ACC112 (cell line): ENCODE results near the gene MUC5B.

Experiments used
- H2AFZ ChIP-seq: fragments of 200-600 bp; sonication (generic); one replicate; pipeline ENCODE4 v1.6.0; 2017; ENCODE audit warnings: antibody characterized with exemption, low read length; ENCODE audit not compliant: unreplicated experiment
- H3K27ac ChIP-seq: fragments of 200-600 bp; sonication (generic); 2 replicates; pipeline ENCODE4 v1.5.1; 2014; ENCODE audit warnings: low read depth, mild to moderate bottlenecking, antibody characterized with exemption, low read length, moderate library complexity
- H3K27me3 ChIP-seq: fragments of 200-600 bp; sonication (generic); 2 replicates; pipeline ENCODE4 v1.6.1; 2014; ENCODE audit warnings: mild to moderate bottlenecking, antibody characterized with exemption, low read length, moderate library complexity, mixed read lengths; ENCODE audit not compliant: insufficient read depth
- H3K36me3 ChIP-seq: fragments of 200-600 bp; sonication (generic); 2 replicates; pipeline ENCODE4 v1.6.1; 2016; ENCODE audit warnings: mild to moderate bottlenecking, antibody characterized with exemption, low read length, moderate library complexity, mixed read lengths; ENCODE audit not compliant: insufficient read depth
- H3K4me1 ChIP-seq: fragments of 200-600 bp; sonication (generic); one replicate; pipeline ENCODE4 v1.6.1; 2016; ENCODE audit warnings: low read length, mixed read lengths; ENCODE audit not compliant: insufficient read depth, unreplicated experiment, control insufficient read depth
- H3K4me3 ChIP-seq: fragments of 200-600 bp; sonication (generic); 2 replicates; pipeline ENCODE4 v1.5.1; 2014; ENCODE audit warnings: mild to moderate bottlenecking, low read depth, low read length
- H3K79me2 ChIP-seq: fragments of 200-600 bp; sonication (generic); one replicate; pipeline ENCODE4 v1.6.0; 2016; ENCODE audit warnings: low read length; ENCODE audit not compliant: control insufficient read depth, unreplicated experiment, insufficient read depth

The MUC5B gene

DNA sequence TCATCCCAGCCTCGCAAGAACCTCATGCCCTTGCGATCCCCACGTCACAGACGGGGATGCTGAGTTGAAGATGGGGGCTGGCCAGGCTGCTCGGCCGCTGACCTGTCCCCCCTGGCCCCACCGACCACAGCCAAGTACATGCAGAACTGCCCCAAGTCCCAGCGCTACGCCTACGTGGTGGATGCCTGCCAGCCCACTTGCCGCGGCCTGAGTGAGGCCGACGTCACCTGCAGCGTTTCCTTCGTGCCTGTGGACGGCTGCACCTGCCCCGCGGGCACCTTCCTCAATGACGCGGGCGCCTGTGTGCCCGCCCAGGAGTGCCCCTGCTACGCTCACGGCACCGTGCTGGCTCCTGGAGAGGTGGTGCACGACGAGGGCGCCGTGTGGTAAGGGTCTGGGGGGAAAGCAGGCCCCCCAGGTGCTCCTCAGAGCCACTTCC lies 10.0 kb downstream of the MUC5B start:
- Histone ChIP-seq H3K79me2 (no peaks in the 10 kb centered on the region), H3K4me1 (no peaks in the 10 kb centered on the region), H3K27me3 (no peaks in the 10 kb centered on the region), H3K36me3 (no peaks in the 10 kb centered on the region), H3K27ac (no peak overlapping the region), H2AFZ (no peak overlapping the region), H3K4me3 (no peak overlapping the region)

DNA sequence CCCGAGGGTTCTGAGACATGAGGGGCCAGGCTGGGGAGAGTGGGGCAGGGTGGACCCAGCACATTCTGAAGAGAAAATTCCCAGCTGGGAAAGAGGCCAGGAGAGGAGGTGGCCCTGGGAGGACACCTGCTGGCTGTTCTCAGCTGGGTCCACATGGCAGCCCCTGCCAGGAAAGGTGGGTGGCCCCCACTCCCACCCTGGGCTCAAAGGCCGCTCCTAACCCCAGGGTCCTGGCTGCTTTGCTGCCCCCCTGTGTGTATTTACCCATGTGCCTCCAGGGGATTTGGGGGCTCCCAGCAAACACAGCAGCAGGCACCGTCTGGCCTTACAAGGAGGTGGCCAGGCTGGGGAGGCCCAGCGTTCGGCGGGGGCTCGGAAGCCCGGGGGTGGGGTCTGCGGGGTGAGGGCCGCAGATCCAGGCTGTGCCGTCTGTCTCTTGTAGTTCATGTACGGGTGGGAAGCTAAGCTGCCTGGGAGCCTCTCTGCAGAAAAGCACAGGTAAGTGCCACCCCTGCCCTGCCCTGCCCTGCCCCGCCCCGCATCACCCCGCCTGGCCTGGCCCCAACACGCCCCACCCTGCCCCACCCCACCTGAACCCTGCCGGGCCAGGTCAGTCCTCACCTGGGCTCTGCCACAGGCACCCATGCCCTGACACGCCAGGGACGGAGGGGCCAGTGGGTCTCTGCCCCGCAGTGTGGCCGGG lies 10.6 kb downstream of the MUC5B start:
- H3K36me3 ChIP-seq = no peaks in the 10 kb centered on the region
- H3K4me3 ChIP-seq = no peak overlapping the region
- no peak overlapping the region for H3K27ac ChIP-seq
- H3K27me3 ChIP-seq = no peaks in the 10 kb centered on the region
- no peak overlapping the region for H2AFZ ChIP-seq
- no peaks in the 10 kb centered on the region for H3K79me2 ChIP-seq
- H3K4me1 ChIP-seq = no peaks in the 10 kb centered on the region

DNA sequence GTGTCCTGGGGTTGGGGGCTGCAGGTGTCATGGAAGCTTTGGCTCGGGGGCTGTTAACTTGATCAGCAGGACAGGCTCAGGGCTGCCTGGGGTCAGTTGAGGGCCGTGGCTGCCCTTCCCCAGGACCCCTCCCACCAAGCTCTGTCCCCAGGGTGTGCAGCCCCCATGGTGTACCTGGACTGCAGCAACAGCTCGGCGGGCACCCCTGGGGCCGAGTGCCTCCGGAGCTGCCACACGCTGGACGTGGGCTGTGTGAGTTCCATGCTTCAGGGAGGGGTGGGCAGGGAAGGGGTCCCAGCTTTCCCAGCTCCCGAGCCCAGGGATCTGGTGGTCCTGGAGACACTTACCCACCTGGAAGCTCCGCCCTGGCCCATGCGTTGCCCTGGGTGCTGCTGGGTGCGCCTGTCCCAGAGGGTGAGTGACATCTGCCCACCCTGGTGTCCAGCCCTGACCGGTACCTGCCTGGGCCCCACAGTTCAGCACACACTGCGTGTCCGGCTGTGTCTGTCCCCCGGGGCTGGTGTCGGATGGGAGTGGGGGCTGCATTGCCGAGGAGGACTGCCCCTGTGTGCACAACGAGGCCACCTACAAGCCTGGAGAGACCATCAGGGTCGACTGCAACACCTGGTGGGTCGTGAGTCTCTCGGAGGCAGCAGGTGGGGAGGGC lies 11.3 kb downstream of the MUC5B start:
- Histone ChIP-seq H3K4me1 (no peaks in the 10 kb centered on the region), H3K27ac (no peak overlapping the region), H3K36me3 (no peaks in the 10 kb centered on the region), H3K27me3 (no peaks in the 10 kb centered on the region), H2AFZ (no peak overlapping the region), H3K4me3 (no peak overlapping the region), H3K79me2 (no peaks in the 10 kb centered on the region)

DNA sequence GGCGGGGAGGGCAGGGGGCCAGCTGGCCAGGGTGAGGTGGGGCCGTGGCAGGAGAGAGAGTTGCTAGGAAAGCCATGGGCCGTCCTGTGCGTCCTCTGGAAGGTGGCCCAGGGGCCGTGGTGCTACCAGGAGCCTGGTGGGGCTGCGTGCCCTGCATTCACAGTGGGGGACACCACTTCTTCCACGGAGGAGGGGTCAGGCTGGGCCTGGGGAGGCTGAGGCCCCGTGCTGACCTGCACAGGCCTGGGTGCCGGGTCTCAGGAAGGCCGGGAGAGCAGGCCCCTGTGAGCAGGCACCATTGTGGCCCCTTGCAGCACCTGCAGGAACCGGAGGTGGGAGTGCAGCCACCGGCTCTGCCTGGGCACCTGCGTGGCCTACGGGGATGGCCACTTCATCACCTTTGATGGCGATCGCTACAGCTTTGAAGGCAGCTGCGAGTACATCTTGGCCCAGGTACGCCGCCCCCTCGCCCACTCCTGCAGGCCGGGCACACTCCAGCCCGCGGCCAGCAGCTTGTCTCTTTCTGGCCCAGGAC lies 12.0 kb downstream of the MUC5B start:
- Histone ChIP-seq H3K4me1 (no peaks in the 10 kb centered on the region), H3K4me3 (no peak overlapping the region), H3K27me3 (no peaks in the 10 kb centered on the region), H3K79me2 (no peaks in the 10 kb centered on the region), H3K27ac (no peak overlapping the region), H2AFZ (no peak overlapping the region), H3K36me3 (no peaks in the 10 kb centered on the region)

DNA sequence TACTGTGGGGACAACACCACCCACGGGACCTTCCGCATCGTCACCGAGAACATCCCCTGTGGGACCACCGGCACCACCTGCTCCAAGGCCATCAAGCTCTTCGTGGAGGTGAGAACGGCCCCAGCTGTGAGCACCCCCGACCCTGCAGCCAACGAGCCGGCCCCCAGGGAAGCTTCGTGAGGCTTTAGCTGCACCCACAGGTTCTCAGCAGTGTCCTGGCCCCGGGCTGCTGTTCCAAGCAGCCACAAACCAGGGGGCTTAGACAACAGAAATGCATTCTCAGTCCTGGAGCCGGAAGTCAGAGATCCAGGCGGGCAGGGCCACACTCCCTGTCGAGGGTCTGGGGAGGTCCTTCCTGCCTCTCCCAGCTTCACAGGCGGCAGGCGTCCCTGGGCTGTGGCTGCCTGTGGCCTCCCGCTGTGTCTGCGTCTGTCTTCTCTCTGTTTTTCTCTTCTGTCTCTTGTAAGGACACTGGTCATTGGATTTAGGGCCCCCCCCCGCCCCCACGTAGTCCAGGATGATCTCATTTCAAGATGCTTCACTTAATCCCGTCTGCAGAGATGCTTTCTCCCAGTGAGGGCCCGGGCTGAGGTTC lies 12.5 kb downstream of the MUC5B start:
- Histone ChIP-seq H3K4me3 (no peak overlapping the region), H3K27me3 (no peaks in the 10 kb centered on the region), H3K36me3 (no peaks in the 10 kb centered on the region), H2AFZ (no peak overlapping the region), H3K79me2 (no peaks in the 10 kb centered on the region), H3K4me1 (no peaks in the 10 kb centered on the region), H3K27ac (no peak overlapping the region)

DNA sequence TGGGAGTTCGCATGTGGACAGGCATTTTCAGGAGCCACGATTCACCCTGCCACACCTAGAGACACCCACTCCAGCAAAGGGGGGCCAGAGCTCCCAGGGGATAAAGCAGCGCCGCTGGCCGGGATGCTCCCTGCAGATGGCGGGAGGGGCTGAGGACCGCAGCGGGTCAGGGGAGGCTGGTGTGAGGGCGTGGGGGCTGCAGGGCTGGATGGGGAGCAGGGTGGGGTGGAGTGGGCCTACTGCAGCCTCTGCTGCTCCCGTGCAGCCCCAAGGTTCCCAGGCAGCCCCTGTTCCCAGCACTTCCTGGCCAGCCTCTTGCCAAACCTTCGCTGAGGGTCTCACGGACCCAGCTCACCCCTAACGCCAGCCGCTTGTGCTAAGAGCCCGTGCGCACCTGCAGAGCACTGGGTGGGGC lies 13.0 kb downstream of the MUC5B start:
- no peaks in the 10 kb centered on the region for H3K79me2 ChIP-seq
- no peaks in the 10 kb centered on the region for H3K4me1 ChIP-seq
- no peaks in the 10 kb centered on the region for H3K36me3 ChIP-seq
- no peak overlapping the region for H3K27ac ChIP-seq
- no peak overlapping the region for H2AFZ ChIP-seq
- H3K27me3 ChIP-seq = no peaks in the 10 kb centered on the region
- H3K4me3 ChIP-seq = no peak overlapping the region

DNA sequence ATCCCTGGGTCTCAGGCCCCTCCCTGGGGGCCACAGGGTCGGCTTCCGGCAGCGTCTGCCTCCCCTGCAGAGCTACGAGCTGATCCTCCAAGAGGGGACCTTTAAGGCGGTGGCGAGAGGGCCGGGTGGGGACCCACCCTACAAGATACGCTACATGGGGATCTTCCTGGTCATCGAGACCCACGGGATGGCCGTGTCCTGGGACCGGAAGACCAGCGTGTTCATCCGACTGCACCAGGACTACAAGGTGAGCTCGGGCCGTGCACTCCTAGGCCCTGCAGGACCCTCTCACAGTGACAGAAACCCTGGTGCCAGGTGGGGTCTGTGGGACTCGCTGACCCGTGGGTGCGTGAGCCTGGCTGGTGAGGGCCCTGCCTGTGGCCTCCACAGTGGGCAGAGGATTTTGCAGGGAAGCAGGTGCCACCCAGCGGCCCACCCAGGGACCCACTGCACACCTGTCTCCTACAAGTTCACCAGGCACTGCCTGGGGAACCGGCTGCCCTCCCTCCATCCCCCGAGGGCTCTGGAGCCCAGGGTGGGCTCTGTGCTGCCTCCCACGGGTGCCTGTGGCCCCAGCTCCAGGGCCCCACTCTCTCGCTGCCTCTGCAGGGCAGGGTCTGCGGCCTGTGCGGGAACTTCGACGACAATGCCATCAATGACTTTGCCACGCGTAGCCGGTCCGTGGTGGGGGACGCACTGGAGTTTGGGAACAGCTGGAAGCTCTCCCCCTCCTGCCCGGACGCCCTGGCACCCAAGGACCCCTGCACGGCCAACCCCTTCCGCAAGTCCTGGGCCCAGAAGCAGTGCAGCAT lies 13.7 kb downstream of the MUC5B start:
- Histone ChIP-seq H3K4me3 (no peak overlapping the region), H3K27me3 (no peaks in the 10 kb centered on the region), H3K36me3 (no peaks in the 10 kb centered on the region), H3K79me2 (no peaks in the 10 kb centered on the region), H2AFZ (no peak overlapping the region), H3K4me1 (no peaks in the 10 kb centered on the region), H3K27ac (no peak overlapping the region)

DNA sequence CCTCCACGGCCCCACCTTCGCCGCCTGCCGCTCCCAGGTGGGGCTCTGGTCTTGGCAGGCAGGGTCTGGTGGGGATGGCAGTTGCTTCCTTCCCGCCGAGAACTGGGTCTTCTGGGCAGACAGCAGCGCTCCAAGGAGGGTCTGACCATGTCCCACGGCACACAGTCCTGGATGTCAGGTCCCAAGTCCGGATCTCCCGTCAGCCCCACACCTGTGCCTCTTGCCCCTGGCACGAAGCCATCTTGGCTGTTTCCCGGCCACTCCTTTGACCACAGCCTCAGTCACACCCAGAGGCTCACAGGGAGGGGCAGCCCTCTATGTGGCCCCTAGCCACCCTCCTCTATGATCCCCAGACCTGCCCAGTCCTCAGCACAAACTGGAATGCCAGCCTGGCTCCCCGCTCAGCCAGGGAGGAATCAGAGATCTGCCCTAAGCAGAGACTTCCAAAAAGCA lies 14.3 kb downstream of the MUC5B start:
- Histone ChIP-seq H3K79me2 (no peaks in the 10 kb centered on the region), H2AFZ (no peak overlapping the region), H3K27me3 (no peaks in the 10 kb centered on the region), H3K4me1 (no peaks in the 10 kb centered on the region), H3K27ac (no peak overlapping the region), H3K4me3 (no peak overlapping the region), H3K36me3 (no peaks in the 10 kb centered on the region)

DNA sequence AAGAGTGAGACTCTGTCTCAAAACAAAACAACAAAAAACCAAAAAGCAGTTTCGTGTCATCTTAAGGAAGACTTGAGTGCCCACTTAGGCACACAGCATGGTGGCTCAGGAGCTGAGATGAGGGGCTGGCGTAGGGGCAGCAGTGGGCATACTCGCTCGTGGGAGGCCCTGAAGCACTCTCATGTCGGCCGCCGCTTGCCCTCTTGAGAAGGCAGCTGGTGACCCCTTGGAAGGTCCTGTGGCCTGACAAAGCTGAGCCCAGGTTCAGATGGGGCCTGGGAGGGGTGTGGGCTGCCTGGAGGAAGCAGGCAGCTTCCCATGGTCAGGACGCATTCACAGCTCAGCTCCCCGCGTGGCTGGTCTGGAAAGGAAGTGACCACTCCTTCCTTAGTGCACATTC lies 15.0 kb downstream of the MUC5B start:
- H3K4me1 ChIP-seq = no peaks in the 10 kb centered on the region
- H3K27me3 ChIP-seq = no peaks in the 10 kb centered on the region
- H2AFZ ChIP-seq = no peak overlapping the region

DNA sequence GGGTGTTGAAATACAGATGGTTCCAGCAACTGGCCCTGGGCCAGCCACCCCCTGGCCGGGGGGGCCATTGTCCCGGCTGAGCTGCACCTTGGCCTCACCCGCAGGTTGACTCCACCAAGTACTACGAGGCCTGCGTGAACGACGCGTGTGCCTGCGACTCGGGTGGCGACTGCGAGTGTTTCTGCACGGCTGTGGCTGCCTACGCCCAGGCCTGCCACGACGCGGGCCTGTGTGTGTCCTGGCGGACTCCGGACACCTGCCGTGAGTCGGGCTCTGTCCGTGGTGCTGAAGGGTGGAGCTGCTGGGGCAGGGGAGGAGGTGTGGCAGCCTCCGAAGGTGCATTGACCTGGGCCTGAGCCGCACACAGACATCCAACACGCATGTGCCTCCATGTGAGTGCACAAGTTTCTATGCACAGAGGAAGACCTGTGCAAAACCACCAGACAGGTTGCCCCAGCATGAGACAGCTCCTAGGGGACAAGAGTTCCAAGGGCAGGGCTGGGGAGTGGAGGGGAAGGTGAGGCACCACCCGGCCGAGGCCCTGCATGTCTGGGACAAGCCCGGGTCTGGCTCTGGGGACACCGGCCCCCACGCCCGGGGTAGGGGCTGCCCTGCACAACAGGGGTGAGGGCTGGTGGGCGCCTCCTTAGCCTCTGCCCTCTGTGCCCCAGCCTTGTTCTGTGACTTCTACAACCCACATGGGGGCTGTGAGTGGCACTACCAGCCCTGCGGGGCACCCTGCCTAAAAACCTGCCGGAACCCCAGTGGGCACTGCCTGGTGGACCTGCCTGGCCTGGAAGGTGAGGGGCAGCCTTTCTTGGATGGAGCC lies 16.1 kb downstream of the MUC5B start:
- Histone ChIP-seq H3K4me1 (no peaks in the 10 kb centered on the region), H2AFZ (no peak overlapping the region), H3K27me3 (no peaks in the 10 kb centered on the region), H3K27ac (no peak overlapping the region), H3K36me3 (no peaks in the 10 kb centered on the region), H3K79me2 (no peaks in the 10 kb centered on the region), H3K4me3 (no peak overlapping the region)

More for the DNA sequence above, 15.0 kb downstream of the MUC5B start:
- no peaks in the 10 kb centered on the region for H3K36me3 ChIP-seq
- H3K4me3 ChIP-seq = no peak overlapping the region
- H3K27ac ChIP-seq = no peak overlapping the region
- H3K79me2 ChIP-seq = no peaks in the 10 kb centered on the region
